Caco-2 (cell line): ENCODE results near the gene ARFIP1. TPM values are rescaled to one million over a fixed set of nuclear protein-coding genes. Genes with fewer than 3 reads are reported as not detected.

ENCODE experiments used
- BruUV-seq: library from RNA; stranded (reverse); fragments of 400-500 nt; replicated peaks from 2 replicates; lab custom pipeline; 2021; lab: Mats Ljungman, UMichigan
- CTCF ChIA-PET: fragments of 300-600 bp; sonication (Branson Sonifier 250); formaldehyde crosslinking; loops from one replicate; lab custom pipeline; 2022; ENCODE audit warnings: antibody characterized with exemption; lab: Charles Lee
- POLR2A ChIA-PET: fragments of 300-600 bp; sonication (Branson Sonifier 250); formaldehyde crosslinking; loops from one replicate; lab custom pipeline; 2022; ENCODE audit warnings: antibody characterized with exemption; lab: Charles Lee
- DNase-seq, 2 experiments: peaks; one replicate each; pipeline versions ENCODE4 v3.0.0 to v3.0.0-alpha.2; 2020 to 2022
- H3K27me3 ChIP-seq: replicated peaks from 2 replicates; pipeline ENCODE4 v1.6.0; 2011; ENCODE audit warnings: low read length; ENCODE audit not compliant: control insufficient read depth, insufficient read depth
- H3K36me3 ChIP-seq: 2 replicates; pipeline ENCODE4 v1.5.1; 2011; ENCODE audit warnings: low read length; ENCODE audit not compliant: control insufficient read depth, insufficient read depth
- H3K4me1 ChIP-seq: fragments of 250-450 bp; sonication (Bioruptor Pico); 2 replicates; pipeline ENCODE4 v1.5.1; 2020; ENCODE audit warnings: mild to moderate bottlenecking
- H3K4me3 ChIP-seq: 2 replicates; pipeline ENCODE4 v1.5.1; 2011; ENCODE audit warnings: low read depth, mild to moderate bottlenecking, control low read depth, low read length
- H3K9me3 ChIP-seq: fragments of 250-450 bp; sonication (Bioruptor Pico); 2 replicates; pipeline ENCODE4 v1.5.1; 2020; ENCODE audit warnings: mild to moderate bottlenecking, moderate library complexity
- H3K27ac Mint-ChIP-seq: one replicate; pipeline ENCODE4 v1.8.0; 2022; ENCODE audit warnings: mixed read lengths; ENCODE audit not compliant: unreplicated experiment
- H3K27me3 Mint-ChIP-seq: one replicate; pipeline ENCODE4 v1.8.0; 2022; ENCODE audit warnings: mixed read lengths; ENCODE audit not compliant: insufficient read depth, unreplicated experiment
- H3K36me3 Mint-ChIP-seq: one replicate; pipeline ENCODE4 v1.8.0; 2022; ENCODE audit warnings: mild to moderate bottlenecking, mixed read lengths; ENCODE audit not compliant: insufficient read depth, unreplicated experiment
- H3K4me1 Mint-ChIP-seq: one replicate; pipeline ENCODE4 v1.8.0; 2022; ENCODE audit warnings: low read depth, mixed read lengths; ENCODE audit not compliant: unreplicated experiment
- H3K4me3 Mint-ChIP-seq: one replicate; pipeline ENCODE4 v1.8.0; 2022; ENCODE audit warnings: mild to moderate bottlenecking, moderate library complexity, mixed read lengths; ENCODE audit not compliant: unreplicated experiment
- H3K9me3 Mint-ChIP-seq: one replicate; pipeline ENCODE4 v1.8.0; 2022; ENCODE audit warnings: mixed read lengths; ENCODE audit not compliant: unreplicated experiment
- CTCF ChIP-seq, 2 experiments: fragments of 200-600 bp in 1 of 2; IDR thresholded peaks; 1 replicate in 1 of 2; 2 replicates in 1 of 2; pipeline versions ENCODE4 v1.5.1 to v1.8.0; 2011 to 2022; ENCODE audit warnings: antibody characterized with exemption in 1 of 2, control low read depth in 1 of 2, inconsistent platforms in 1 of 2, low read depth in 1 of 2, low read length in 1 of 2, mild to moderate bottlenecking in 1 of 2, moderate library complexity in 1 of 2; ENCODE audit not compliant: insufficient read depth in 1 of 2, severe bottlenecking in 1 of 2, unreplicated experiment in 1 of 2
- intact Hi-C: fragments of 100-400 bp; cut with micrococcal nuclease; formaldehyde crosslinking; loops from one replicate; pipeline ENCODE4 v1.10.0; 2022; ENCODE audit not compliant: unreplicated experiment
- total RNA-seq: library from RNA; stranded (reverse); gene quantifications from 2 replicates; pipeline ENCODE4 v1.2.3, GENCODE V29; 2022

The ARFIP1 gene
- total RNA-seq, 1 experiment from 2014 or later = 31.9 TPM

GRCh38 chr4:152925851-152926250 lies 146.1 kb downstream of the ARFIP1 start:
- no peak overlapping the region for H3K27ac Mint-ChIP-seq
- H3K36me3 Mint-ChIP-seq = peaks cover 20% of the 10 kb centered on the region
- H3K4me3 ChIP-seq = no peak overlapping the region
- no peaks in the 10 kb centered on the region for H3K27me3 Mint-ChIP-seq
- no peaks in the 10 kb centered on the region for H3K4me1 ChIP-seq
- DNase-seq = no peak
- no TSS peak for BruUV-seq
- H3K9me3 Mint-ChIP-seq = peaks cover 24% of the 10 kb centered on the region
- no peaks in the 10 kb centered on the region for H3K4me1 Mint-ChIP-seq
- POLR2A ChIA-PET = no interaction called here
- H3K4me3 Mint-ChIP-seq = no peak overlapping the region
- peaks cover 3% of the 10 kb centered on the region; the same call in 1 of the 2 replicates for H3K9me3 ChIP-seq
- no peaks in the 10 kb centered on the region for H3K36me3 ChIP-seq
- intact Hi-C loops = no loop called here
- CTCF ChIA-PET = no interaction called here
- TF ChIP-seq CTCF (IDR thresholded peaks at IDR 0.05; ENCODE audit: insufficient read depth in 1 of 2, low read depth in 1 of 2, low read length in 1 of 2, severe bottlenecking in 1 of 2, unreplicated experiment in 1 of 2) = no peak
- no peaks in the 10 kb centered on the region for H3K27me3 ChIP-seq

DNA sequence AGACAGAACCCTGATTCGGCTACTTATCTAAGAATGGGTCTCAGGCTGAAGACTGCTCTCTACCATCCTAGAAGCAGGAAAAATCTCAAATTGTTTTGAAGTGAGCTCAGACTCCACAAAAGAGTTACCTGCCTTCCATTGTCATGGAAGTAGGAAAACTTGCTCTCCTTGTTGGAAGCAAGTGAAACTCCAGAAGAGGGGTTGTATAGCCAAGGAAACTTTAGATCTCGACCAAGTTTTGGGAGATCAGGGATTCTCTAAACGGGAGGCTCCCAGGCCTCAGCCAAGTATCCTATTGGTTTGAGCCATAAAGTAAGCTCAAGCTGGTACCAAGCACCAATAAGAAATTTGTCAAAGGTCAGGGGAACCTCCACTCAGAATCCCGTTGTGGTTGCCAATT lies 147.2 kb downstream of the ARFIP1 start:
- Histone ChIP-seq H3K4me1 (no peaks in the 10 kb centered on the region), H3K9me3 (no peaks in the 10 kb centered on the region), H3K27me3 (no peaks in the 10 kb centered on the region), H3K36me3 (no peaks in the 10 kb centered on the region), H3K4me3 (no peak overlapping the region)
- H3K4me3 Mint-ChIP-seq = no peak overlapping the region
- no peaks in the 10 kb centered on the region for H3K4me1 Mint-ChIP-seq
- ChIA-PET CTCF (no interaction called here), POLR2A (no interaction called here)
- H3K36me3 Mint-ChIP-seq = peaks cover 14% of the 10 kb centered on the region
- BruUV-seq = no TSS peak
- peaks cover 15% of the 10 kb centered on the region for H3K9me3 Mint-ChIP-seq
- DNase-seq = no peak
- H3K27me3 Mint-ChIP-seq = no peaks in the 10 kb centered on the region
- TF ChIP-seq CTCF (IDR thresholded peaks at IDR 0.05; ENCODE audit: insufficient read depth in 1 of 2, low read depth in 1 of 2, low read length in 1 of 2, severe bottlenecking in 1 of 2, unreplicated experiment in 1 of 2) = no peak
- H3K27ac Mint-ChIP-seq = no peak overlapping the region
- intact Hi-C loops = no loop called here

GRCh38 chr4:152927737-152928136 lies 148.0 kb downstream of the ARFIP1 start:
- BruUV-seq = no TSS peak
- H3K4me3 ChIP-seq = no peak overlapping the region
- no peak overlapping the region for H3K27ac Mint-ChIP-seq
- POLR2A ChIA-PET = no interaction called here
- H3K27me3 ChIP-seq = no peaks in the 10 kb centered on the region
- no peak overlapping the region for H3K4me3 Mint-ChIP-seq
- TF ChIP-seq CTCF (IDR thresholded peaks at IDR 0.05; ENCODE audit: insufficient read depth in 1 of 2, low read depth in 1 of 2, low read length in 1 of 2, severe bottlenecking in 1 of 2, unreplicated experiment in 1 of 2) = no peak
- peaks cover 12% of the 10 kb centered on the region for H3K9me3 Mint-ChIP-seq
- H3K36me3 ChIP-seq = no peaks in the 10 kb centered on the region
- no peaks in the 10 kb centered on the region for H3K4me1 ChIP-seq
- no peaks in the 10 kb centered on the region for H3K27me3 Mint-ChIP-seq
- no peaks in the 10 kb centered on the region for H3K9me3 ChIP-seq
- no peak for DNase-seq
- H3K36me3 Mint-ChIP-seq = peaks cover 14% of the 10 kb centered on the region
- no peaks in the 10 kb centered on the region for H3K4me1 Mint-ChIP-seq
- CTCF ChIA-PET = no interaction called here
- intact Hi-C loops = no loop called here
